Erythroblast (primary cell): ENCODE measurements around the gene NCOR2.

Source experiments
- GATA1 ChIP-seq: IDR thresholded peaks from 2 replicates; pipeline ENCODE4 v1.6.1; 2011; ENCODE audit warnings: low read depth, mild to moderate bottlenecking, control low read depth, low read length, moderate library complexity
- POLR2A ChIP-seq: IDR thresholded peaks from 2 replicates; pipeline ENCODE4 v1.6.1; 2011; ENCODE audit warnings: mild to moderate bottlenecking, low read length

- TF ChIP-seq POLR2A = no peak
- no peak for TF ChIP-seq GATA1
Measured at GRCh38 chr12:124567673-124568373, 411 bp upstream of the NCOR2 start.
